NCI-H2196 treated with DMSO at 0.1 percent for 48 hours (cell line): ENCODE results near the gene DBET.
"Not testable (repeated sequence)": the region's sequence is repeated elsewhere in the genome, so short reads cannot be mapped to it uniquely, and the experiment has no call there.

Source experiments
- DNase-seq: peaks from one replicate; lab custom pipeline; 2025; ENCODE audit not compliant: unreplicated experiment; lab: John Stamatoyannopoulos, UW

Gene DBET

DNA sequence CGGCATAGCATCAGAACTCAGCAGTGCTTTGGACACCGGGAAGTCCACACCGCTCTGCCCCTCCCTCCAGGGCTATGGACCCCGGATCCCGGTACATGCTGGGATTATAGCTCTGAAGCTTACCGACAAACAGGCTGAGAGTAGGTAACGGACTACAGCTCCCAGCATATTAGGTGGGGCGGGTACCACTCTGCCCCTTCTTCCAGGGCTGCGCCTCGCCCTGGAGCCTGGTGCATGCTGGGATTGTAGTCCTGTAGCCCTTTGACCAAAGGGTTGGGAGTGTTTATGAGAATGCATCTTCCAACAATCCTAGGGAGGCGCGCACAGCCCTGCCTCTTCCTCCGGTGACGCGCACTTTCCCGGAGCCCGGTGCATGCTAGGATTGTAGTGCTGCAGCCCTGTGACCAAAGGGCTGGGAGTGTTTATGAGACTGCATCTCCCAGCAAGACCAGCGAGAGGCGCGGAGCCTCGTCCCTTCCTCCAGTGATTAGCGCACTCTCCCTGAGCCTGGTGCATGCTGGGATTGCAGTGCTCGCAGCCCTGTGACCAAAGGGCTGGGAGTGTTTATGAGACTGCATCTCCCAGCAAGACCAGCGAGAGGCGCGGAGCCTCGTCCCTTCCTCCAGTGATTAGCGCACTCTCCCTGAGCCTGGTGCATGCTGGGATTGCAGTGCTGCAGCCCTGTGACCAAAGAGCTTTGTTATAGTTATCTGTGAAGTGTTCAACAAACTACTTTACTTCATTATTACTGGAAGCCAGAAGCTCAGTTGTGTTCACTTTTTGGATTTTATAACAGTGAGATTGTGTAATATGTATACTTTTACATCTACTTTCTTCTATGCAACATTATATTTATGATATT is 14.7 kb upstream of the DBET start:
- not testable (repeated sequence) for DNase-seq

DNA sequence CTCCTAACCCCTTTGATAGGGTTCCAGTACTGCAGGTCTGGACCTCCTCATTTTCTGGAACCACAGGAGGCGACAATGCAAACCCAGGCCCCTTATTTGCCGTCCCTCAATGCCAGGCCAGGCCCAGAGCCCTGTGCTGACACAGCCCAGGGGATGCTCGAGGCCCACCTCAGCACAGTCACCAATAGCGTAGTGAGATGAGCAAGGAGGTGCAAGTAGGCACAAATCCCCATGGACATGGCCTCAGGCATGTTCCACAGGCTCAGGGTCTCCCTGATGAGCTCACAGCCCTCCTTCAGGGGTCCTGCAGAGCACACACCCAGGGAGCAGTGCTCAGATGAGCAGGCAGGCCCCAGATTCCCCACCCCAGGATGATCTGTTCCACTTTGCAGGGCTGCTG is 5.3 kb upstream of the DBET start:
- DNase-seq: not testable (repeated sequence)

DNA sequence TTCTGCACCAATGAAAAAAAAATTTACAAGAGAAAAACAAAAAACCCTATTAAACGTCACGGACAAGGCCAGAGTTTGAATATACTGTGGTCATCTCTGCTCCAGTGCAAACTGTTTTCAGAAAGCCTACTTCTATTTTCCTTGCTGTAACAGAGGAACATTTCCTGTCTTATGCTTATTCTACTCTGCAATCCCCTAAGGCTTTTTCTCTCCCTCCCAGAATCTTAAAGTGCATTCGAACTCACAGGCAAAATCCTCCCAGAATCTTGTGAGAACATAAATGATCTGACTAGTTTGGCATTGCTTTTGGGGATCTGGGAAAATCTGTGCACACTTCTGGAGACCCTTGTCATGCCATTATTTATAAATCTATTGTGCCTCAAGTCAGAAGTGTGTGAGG is 503 bp downstream of the DBET start:
- DNase-seq: not testable (repeated sequence)

DNA sequence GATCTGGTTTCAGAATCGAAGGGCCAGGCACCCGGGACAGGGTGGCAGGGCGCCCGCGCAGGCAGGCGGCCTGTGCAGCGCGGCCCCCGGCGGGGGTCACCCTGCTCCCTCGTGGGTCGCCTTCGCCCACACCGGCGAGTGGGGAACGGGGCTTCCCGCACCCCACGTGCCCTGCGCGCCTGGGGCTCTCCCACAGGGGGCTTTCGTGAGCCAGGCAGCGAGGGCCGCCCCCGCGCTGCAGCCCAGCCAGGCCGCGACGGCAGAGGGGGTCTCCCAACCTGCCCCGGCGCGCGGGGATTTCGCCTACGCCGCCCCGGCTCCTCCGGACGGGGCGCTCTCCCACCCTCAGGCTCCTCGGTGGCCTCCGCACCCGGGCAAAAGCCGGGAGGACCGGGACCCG is 4.0 kb downstream of the DBET start:
- DNase-seq: not testable (repeated sequence)

DNA sequence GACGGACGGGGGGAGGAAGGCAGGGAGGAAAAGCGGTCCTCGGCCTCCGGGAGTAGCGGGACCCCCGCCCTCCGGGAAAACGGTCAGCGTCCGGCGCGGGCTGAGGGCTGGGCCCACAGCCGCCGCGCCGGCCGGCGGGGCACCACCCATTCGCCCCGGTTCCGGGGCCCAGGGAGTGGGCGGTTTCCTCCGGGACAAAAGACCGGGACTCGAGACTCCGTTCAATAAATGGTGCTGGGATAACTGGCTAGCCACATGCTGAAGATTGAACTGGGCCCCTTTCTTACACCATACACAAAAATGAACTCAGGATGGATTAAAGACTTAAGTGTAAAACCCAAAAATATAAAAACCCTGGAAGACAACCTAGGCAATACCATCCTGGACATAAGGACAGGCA is 28.8 kb downstream of the DBET start:
- DNase-seq: not testable (repeated sequence)

DNA sequence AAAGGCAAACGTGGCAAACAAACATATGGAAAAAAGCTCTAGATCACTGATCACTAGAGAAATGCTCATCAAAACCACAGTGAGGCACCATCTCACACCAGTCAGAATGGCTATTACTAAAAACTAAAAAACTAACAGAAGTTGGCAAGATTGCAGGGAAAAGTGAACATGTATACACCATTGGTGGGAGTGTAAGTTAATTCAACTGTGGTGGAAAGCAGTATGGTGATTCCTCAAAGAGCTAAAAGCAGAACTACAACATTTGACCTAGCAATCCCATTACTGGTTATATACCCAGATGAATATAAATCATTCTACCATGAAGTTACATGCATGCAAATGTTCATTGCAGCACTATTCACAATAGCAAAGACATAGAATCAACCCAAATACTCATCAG is 29.7 kb downstream of the DBET start:
- DNase-seq: not testable (repeated sequence)

DNA sequence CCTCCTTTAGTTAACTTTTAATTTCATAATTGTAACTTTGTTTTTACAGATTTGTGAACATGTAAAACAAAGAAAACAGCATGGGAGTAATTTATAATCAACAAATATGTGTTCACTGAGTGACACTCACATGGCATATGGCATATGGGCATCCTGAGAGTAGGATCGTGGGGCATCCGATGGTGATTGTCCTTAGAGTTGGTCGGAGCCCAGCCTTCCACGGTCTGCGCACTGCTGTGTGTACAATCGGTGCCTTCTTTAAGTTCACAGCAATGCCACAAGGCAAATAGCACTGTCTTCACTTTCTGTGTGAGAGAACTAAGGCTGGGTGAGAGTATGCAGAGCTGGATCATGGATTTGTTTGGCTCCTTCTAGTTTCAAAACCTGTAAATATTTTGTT is 31.0 kb downstream of the DBET start:
- DNase-seq: not testable (repeated sequence)

DNA sequence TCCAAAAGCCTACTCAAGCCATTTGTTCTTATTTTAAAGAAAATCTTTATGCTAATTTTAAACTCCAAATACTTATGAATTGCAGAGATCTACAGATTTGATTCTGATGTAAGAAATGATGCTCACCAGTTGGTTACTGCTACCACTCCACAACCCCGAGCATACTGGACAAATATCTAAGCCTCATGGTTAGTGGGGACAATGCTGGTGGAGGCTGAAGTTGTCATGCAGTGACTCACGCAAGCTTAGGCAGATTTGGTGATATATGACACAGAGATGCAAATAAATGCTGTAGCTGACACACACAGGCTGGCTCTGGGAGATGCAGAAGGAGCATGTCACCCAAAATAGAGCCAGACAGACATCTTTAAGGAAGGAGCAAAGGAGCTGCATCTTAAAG is 35.3 kb downstream of the DBET start:
- DNase-seq: not testable (repeated sequence)

DNA sequence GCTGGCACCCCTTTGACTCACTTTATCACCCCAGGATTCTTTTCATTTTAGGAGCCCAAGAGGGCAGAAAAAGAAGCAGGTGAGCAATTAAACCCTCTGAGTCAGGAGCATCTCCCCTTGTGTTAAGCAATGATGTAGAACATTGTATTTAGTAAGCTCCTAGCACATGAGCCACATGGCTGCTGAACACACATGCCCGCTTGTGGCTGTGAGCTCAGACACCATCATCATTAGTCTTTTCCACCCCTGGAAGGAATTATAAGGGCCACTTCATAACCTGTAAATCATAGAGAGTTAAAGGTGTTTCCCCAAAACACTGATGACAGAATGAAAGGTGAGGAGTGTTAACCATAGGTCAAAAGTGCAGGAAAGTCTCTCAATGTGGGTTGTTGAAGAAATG is 37.2 kb downstream of the DBET start:
- not testable (repeated sequence) for DNase-seq

DNA sequence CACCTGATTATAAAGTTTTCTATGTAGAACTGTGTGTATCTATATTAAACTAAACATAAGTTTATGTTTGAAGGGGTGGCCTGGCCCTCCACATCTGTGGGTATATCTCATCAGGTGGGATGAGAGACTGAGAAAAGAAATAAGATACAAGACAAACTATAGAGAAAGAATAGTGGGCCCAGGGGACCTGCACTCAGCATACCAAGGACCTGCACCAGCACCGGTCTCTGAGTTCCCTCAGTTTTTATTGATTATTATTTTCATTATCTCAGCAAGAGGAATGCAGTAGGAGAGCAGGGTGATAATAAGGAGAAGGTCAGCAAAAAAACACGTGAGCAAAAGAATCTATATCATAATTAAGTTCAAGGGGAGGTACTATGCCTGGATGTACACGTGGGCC is 41.9 kb downstream of the DBET start:
- DNase-seq: not testable (repeated sequence)

DNA sequence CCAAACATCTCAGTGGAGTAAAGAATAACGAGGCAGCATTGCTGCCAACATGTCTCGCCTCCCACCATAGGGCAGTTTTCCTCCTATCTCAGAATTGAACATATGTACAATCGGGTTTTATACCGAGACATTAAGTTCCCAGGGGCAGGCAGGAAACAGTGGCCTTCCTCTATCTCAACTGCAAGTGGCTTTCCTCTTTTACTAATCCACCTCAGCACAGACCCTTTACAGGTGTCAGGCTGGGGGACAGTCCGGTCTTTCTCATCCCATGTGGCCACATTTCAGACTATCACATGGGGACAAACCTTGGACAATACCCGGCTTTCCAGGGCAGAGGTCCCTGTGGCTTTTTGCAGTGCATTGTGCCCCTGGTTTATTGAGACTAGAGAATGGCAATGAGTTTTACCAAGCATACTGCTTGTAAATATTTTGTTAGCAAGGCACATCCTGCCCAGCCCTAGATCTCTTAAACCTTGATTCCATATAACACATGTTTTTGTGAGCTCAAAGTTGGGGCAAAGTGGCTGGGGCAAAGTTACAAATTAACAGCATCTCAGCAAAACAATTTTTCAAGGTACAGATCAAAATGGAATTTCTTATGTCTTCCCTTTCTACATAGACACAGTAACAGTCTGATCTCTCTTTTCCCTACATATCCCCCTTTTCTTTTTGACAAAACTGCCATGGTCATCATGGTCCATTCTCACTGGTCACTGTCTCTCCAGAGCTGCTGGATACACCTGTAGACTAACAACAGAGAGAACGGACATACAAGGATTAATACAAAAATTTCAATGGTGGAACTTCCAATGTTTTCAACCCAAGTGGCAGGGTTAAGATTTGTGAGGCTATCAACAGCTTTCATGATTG is 42.5 kb downstream of the DBET start:
- DNase-seq: not testable (repeated sequence)

DNA sequence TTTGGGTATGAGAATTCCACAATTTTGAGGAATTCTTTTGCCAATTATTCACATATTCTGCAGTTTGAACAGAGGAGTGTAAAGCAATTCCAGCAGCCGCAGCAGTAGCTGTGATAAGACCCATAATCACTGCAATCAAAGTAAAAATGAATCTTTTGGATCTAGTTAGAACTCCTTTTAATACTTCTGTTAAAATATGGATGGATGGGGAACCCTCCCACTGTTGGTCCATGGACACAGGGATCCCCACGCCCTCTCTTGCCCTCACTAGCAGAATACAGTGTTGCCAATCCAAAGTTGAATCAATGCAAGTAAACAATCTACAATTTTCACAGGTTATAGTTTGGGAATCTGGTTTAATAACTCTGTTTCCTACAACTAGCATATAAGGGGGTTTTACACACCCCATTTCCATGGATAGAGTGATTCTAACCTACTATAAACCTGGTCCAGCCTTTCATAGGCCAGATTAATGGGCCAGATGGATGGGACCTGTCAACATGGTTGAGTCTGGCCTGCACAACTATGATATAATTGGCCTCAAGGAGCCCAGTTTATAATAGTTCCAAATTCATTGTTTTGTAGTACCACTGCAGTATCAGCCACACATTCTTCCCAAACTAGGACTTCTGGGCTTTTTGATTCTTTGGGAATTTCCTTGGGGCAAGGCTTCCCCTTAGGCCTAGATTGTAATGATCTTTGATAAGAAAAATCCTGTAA is 43.6 kb downstream of the DBET start:
- not testable (repeated sequence) for DNase-seq

DNA sequence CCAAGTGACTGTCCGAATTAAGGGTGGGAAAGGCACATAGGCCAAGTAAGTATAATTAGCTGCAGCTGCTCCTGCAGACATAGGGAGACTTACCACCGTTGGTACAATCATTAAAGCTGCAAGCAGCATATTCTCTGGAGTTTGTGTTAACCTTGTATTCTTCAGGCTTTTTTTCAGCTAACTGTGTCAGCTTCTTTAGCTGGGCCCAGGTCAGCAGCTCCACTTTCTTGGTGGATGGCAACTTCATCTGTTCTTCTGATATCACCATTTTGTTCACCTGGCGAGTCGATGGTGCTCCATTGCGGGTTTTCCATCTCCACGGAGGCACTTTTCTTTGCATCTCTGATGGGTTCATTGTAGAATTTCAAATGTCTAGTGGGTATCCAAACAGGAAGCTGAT is 44.5 kb downstream of the DBET start:
- DNase-seq: not testable (repeated sequence)

DNA sequence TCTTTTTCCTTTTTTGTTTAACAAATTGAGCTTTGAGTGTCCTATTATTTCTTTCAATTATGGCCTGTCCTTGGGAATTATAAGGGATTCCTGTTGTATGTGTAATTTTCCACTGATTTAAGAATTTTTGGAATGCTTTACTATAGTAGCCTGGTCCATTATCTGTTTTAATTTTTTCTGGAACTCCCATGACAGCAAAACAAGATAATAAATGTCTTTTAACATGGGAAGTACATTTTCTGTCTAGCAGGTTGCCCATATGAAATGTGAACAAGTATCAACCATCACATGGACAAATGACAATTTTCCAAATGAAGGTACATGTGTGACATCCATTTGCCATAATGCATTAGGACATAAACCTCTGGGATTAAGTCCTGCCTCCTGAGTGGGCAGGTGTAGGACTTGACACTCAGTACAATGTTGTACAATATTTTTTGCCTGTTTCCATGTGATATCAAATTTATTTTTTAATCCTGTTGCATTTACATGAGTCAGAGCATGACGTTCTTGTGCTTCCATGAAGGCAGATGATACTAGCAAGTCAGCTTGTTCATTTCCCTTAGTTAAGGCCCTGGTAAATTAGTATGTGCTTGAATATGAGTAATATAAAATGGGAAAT is 45.2 kb downstream of the DBET start:
- not testable (repeated sequence) for DNase-seq

DNA sequence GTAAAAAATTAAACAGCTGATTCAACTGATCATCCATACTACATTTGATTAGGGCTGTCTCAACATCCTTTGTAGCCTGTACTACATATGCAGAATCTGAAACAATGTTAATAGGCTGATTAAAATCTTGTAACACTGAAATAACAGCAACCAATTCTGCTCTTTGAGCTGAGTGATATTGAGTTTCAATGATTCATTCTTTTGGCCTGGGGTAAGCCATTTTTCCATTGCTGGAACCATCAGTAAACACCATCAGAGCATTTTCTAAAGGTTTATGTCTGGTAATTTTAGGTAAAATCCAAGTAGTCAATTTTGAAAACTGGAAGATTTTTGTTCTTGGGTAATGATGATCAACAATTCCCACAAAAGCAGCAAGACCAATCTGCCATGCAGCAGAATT is 45.7 kb downstream of the DBET start:
- not testable (repeated sequence) for DNase-seq

DNA sequence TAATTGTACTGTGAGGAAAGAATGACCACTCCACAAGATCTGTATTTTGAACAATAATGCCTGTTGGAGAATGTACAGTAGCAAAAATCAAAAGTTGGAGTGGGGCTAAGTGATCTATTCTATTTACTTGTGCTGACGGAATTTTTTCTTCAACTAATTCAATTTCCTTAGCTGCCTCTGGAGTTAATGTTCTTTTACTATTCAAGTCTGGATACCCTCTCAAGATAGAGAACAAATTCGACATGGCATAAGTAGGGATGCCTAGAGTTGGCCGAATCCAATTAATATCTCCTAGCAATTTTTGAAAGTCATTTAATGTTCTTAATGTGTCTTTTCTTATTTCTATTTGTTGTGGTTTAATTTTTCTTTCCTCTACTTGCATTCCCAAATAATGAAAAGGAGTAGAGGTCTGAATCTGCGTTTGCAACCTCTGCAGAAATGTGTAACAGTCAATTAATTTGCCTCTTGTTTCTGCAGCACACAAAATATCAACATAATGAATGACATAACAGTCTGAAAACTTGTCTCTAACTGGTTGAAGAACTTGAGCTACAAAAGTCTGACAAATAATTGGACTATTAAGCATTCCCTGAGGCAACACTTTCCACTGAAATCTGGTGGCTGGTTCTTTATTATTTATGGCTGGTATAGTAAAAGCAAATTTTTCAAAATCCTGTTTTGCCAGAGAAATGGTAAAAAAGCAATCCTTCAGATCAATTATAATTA is 46.4 kb downstream of the DBET start:
- DNase-seq: not testable (repeated sequence)

DNA sequence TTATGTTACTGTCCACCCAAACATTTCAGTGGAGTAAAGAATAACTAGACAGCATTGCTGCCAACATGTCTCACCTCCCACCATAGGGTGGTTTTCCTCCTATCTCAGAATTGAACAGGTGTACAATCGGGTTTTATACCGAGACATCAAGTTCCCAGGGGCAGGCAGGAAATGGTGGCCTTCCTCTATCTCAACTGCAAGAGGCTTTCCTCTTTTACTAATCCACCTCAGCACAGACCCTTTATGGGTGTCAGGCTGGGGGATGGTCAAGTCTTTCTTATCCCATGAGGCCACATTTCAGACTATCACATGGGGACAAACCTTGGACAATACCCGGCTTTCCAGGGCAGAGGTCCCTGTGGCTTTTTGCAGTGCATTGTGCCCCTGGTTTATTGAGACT is 48.6 kb downstream of the DBET start:
- DNase-seq: not testable (repeated sequence)

DNA sequence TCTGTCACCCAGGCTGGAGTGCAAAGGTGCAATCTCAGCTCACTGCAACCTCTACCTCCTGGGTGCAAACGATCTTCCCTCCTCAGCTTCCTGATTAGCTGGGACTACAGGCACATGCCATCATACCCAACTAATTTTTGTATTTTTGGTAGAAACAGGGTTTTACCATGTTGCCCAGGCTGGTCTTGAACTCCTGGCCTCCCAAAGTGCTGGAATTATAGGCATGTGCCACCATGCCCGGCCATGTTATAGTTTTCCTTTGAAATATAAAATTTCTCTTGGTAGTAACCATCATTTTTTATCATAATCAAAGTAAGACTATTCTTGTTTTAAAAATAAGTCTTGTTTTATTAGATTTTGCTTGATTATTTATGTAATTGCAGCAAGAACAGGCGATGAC is 50.7 kb downstream of the DBET start:
- DNase-seq: not testable (repeated sequence)
